ENCODE data around the gene DGKH.
"Not testable (repeated sequence)": the region's sequence is repeated elsewhere in the genome, so short reads cannot be mapped to it uniquely, and the experiment has no call there.

DGKH gene

DNA sequence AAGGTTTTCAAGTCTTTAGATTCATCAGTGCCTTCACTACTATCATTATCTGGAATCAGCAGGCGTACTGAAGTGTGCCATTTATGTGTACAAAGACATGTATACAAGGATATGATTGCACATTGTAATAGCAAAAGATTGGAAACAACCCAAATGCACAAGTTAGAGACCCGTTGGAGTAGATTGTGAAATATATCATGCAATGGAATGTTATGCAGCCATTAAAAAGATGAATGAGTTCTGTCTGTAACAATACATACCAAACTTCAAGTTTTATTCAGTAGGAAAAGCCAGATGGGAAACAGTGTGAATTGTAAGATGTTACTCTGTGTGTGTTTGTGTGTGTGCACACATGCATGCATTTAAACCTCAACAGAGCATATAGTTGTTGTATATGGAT lies 97.9 kb downstream of the DGKH start:
- Histone ChIP-seq H3K9me3 (ENCODE audit: control insufficient read depth in 1 of 2, low read length in 2 of 2) (no peaks in the 10 kb centered on the region), H3K4me3 (ENCODE audit: low read depth in 1 of 2, low read length in 2 of 2) (no peak overlapping the region), H3K27me3 (ENCODE audit: low read depth, low read length) (no peaks in the 10 kb centered on the region), H3K36me3 (ENCODE audit: control insufficient read depth in 1 of 2, insufficient read depth in 2 of 2, low read length in 2 of 2) (no peaks in the 10 kb centered on the region), H3K4me1 (ENCODE audit: control insufficient read depth in 1 of 2, insufficient read depth in 2 of 2, low read length in 2 of 2) (no peaks in the 10 kb centered on the region), H3K27ac (ENCODE audit: low read length) (no peak overlapping the region)

DNA sequence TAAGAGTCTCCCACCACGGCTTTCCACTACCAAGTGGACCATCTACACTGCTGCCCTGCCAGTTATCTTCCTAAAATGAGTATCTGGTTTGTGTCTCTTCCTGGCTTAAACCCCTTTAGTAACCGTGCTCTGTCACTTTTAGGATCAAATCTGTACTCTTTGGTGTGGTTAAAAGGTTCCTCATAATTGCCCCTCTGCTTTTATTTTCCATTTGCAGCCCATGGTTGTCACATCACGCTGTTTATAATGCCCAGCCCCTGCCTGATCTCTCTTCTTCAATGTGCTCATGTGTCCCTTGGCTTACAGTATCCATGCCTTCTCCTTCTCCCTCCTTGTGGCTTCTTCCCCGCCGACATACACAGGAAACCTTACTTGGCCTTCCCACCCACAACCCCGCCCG lies 100.1 kb downstream of the DGKH start:
- Histone ChIP-seq H3K36me3 (ENCODE audit: control insufficient read depth in 1 of 2, insufficient read depth in 2 of 2, low read length in 2 of 2) (no peaks in the 10 kb centered on the region), H3K9me3 (ENCODE audit: control insufficient read depth in 1 of 2, low read length in 2 of 2) (no peaks in the 10 kb centered on the region), H3K27ac (ENCODE audit: low read length) (no peak overlapping the region), H3K27me3 (ENCODE audit: low read depth, low read length) (no peaks in the 10 kb centered on the region), H3K4me1 (ENCODE audit: control insufficient read depth in 1 of 2, insufficient read depth in 2 of 2, low read length in 2 of 2) (no peaks in the 10 kb centered on the region), H3K4me3 (ENCODE audit: low read depth in 1 of 2, low read length in 2 of 2) (no peak overlapping the region)

DNA sequence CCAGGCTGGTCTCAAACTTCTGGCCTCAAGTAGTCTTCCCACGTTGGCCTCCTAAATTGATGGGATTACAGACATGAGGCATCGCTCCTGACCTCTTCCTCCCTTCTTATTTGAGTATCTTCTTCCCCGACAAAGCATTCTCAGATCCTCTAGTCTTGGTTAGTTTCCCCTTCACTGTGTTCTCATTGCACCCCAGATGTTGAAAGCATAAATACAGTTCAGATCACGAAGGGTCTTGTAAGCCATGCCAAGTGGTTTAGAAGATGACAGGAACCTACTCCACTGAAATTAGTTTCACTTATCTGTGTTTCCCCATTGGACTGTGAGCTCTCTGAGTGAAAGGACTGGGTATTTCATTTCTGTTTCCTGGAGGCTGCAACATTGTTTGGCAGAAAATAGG lies 100.7 kb downstream of the DGKH start:
- H3K4me3 ChIP-seq (ENCODE audit: low read depth in 1 of 2, low read length in 2 of 2) = no peak overlapping the region
- no peaks in the 10 kb centered on the region for H3K4me1 ChIP-seq (ENCODE audit: control insufficient read depth in 1 of 2, insufficient read depth in 2 of 2, low read length in 2 of 2)
- no peaks in the 10 kb centered on the region for H3K9me3 ChIP-seq (ENCODE audit: control insufficient read depth in 1 of 2, low read length in 2 of 2)

DNA sequence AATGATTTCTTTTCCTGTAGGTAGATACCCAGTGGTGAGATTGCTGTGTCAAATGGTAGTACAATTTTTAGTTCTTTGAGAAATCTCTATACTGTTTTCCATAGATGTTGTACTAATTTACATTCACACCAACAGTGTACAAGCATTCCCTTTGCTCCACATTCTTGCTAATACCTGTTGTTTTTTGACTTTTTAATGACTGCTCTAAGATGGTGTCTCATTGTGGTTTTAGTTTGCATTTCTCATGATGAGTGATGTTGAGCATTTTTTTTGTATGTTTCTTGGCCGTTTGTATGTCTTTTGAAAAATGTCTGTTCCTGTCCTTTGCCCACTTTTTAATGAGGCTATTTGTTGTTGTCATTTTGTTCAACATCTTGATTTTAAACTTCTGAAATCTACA lies 103.3 kb downstream of the DGKH start:
- no peaks in the 10 kb centered on the region for H3K27me3 ChIP-seq (ENCODE audit: low read depth, low read length)
- H3K4me1 ChIP-seq (ENCODE audit: control insufficient read depth in 1 of 2, insufficient read depth in 2 of 2, low read length in 2 of 2) = no peaks in the 10 kb centered on the region

More for the DNA sequence above, 100.7 kb downstream of the DGKH start:
- Histone ChIP-seq H3K27me3 (ENCODE audit: low read depth, low read length) (no peaks in the 10 kb centered on the region), H3K27ac (ENCODE audit: low read length) (no peak overlapping the region), H3K36me3 (ENCODE audit: control insufficient read depth in 1 of 2, insufficient read depth in 2 of 2, low read length in 2 of 2) (no peaks in the 10 kb centered on the region)

DNA sequence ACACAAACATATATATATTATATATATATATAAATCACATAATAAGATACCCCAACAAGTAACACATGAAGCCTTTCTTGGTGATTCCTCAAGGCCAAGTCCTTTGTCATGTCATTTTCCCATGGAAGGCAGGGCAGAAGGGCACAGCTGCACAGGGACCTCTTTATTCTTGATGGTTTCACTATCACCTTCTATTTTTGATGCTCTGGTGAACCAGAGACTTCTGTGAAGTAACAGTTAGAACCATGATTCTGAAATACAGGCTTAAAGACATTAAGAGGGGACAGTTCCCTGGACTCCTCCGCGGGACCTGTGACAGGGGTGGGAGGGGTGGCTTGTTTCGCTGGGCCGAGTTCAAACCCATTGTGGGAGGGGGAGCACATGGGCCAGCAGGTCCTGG lies 104.0 kb downstream of the DGKH start:
- Histone ChIP-seq H3K36me3 (ENCODE audit: control insufficient read depth in 1 of 2, insufficient read depth in 2 of 2, low read length in 2 of 2) (peaks cover 3 to 8% of the 10 kb centered on the region in 2 donors), H3K27me3 (ENCODE audit: low read depth, low read length) (no peaks in the 10 kb centered on the region), H3K4me3 (ENCODE audit: low read depth in 1 of 2, low read length in 2 of 2) (no peak overlapping the region), H3K27ac (ENCODE audit: low read length) (no peak overlapping the region), H3K9me3 (ENCODE audit: control insufficient read depth in 1 of 2, low read length in 2 of 2) (no peaks in the 10 kb centered on the region), H3K4me1 (ENCODE audit: control insufficient read depth in 1 of 2, insufficient read depth in 2 of 2, low read length in 2 of 2) (no peaks in the 10 kb centered on the region)

More for the DNA sequence above, 103.3 kb downstream of the DGKH start:
- Histone ChIP-seq H3K4me3 (ENCODE audit: low read depth in 1 of 2, low read length in 2 of 2) (no peak overlapping the region), H3K9me3 (ENCODE audit: control insufficient read depth in 1 of 2, low read length in 2 of 2) (no peaks in the 10 kb centered on the region), H3K36me3 (ENCODE audit: control insufficient read depth in 1 of 2, insufficient read depth in 2 of 2, low read length in 2 of 2) (peaks cover 3 to 8% of the 10 kb centered on the region in 2 donors), H3K27ac (ENCODE audit: low read length) (no peak overlapping the region)

DNA sequence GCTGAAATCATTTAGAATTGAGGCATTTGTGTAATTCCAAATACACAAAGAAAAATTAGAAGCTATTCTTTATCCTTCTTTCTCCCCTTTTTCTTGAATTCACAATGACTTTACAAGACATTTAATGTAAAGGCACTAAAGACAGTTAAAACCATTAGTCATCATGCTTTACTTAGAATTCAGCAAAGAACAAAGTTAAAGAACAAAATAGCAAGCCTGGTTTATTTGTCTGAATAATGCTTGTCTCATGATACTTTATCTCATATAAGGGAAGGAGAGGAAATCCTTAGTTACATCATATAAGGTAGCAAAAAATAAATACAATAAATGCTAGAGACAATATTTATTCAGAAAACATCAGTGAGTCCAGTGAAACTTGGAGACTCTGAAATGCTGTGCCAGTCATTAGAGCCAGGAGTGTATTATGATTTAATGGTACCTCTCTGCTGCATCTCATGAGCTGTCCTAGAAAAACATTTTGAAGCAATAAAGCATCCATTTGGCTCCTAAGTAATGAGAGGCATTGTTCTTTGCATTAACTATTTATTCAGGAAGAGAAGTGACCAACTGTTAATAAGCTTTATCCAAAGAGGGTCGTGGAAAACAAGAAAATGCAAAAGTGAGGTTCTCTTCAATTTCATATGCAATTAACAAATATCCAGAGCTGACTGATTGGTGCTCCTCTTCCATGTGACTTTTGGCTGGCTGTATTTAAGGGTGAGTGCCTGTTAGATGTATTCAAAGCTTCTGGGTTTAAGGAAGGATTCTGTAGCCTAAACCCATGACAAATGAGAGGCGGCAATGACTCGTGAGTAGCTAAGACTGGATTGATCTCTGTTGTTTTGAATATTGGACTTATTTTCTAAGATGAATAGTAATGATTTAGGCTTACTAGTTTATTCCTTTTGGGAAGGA lies 105.0 kb downstream of the DGKH start:
- Histone ChIP-seq H3K27ac (ENCODE audit: low read length) (no peak overlapping the region), H3K9me3 (ENCODE audit: control insufficient read depth in 1 of 2, low read length in 2 of 2) (no peaks in the 10 kb centered on the region), H3K4me3 (ENCODE audit: low read depth in 1 of 2, low read length in 2 of 2) (no peak overlapping the region), H3K4me1 (ENCODE audit: control insufficient read depth in 1 of 2, insufficient read depth in 2 of 2, low read length in 2 of 2) (no peaks in the 10 kb centered on the region), H3K36me3 (ENCODE audit: control insufficient read depth in 1 of 2, insufficient read depth in 2 of 2, low read length in 2 of 2) (peaks cover 3 to 8% of the 10 kb centered on the region in 2 donors), H3K27me3 (ENCODE audit: low read depth, low read length) (no peaks in the 10 kb centered on the region)

DNA sequence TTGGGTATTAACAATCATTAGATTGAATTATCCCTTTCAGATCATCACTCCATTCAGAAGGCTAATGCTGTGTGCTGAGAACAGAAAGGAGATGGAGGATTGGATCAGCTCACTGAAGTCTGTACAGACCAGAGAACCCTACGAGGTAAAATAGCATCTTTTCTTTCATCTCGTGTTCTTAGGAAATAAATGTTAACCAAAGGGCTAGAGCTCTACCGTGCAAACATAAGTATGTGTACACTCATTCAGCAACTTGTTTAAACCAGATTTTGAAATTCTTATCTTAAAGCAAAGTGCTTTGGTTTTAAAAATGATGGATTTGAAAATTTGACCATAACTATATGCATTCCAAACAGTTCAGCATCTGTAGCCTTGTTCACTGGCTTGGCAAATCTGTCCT lies 106.8 kb downstream of the DGKH start:
- H3K4me1 ChIP-seq (ENCODE audit: control insufficient read depth in 1 of 2, insufficient read depth in 2 of 2, low read length in 2 of 2) = no peaks in the 10 kb centered on the region
- H3K9me3 ChIP-seq (ENCODE audit: control insufficient read depth in 1 of 2, low read length in 2 of 2) = no peaks in the 10 kb centered on the region
- H3K27ac ChIP-seq (ENCODE audit: low read length) = no peak overlapping the region
- no peak overlapping the region for H3K4me3 ChIP-seq (ENCODE audit: low read depth in 1 of 2, low read length in 2 of 2)
- no peaks in the 10 kb centered on the region for H3K27me3 ChIP-seq (ENCODE audit: low read depth, low read length)
- H3K36me3 ChIP-seq (ENCODE audit: control insufficient read depth in 1 of 2, insufficient read depth in 2 of 2, low read length in 2 of 2) = peaks cover 13 to 18% of the 10 kb centered on the region in 2 donors

DNA sequence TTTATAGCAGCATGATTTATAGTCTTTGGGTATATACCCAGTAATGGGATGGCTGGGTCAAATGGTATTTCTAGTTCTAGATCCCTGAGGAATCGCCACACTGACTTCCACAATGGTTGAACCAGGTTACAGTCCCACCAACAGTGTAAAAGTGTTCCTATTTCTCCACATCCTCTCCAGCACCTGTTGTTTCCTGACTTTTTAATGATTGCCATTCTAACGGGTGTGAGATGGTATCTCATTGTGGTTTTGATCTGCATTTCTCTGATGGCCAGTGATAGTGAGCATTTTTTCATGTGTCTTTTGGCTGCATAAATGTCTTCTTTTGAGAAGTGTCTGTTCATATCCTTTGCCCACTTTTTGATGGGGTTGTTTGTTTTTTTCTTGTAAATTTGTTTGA lies 114.9 kb downstream of the DGKH start:
- H3K9me3 ChIP-seq (ENCODE audit: control insufficient read depth in 1 of 2, low read length in 2 of 2); H3K27me3 ChIP-seq (ENCODE audit: low read depth, low read length); H3K4me1 ChIP-seq (ENCODE audit: control insufficient read depth in 1 of 2, insufficient read depth in 2 of 2, low read length in 2 of 2); H3K4me3 ChIP-seq (ENCODE audit: low read depth in 1 of 2, low read length in 2 of 2); H3K27ac ChIP-seq (ENCODE audit: low read length): not testable (repeated sequence)
- H3K36me3 ChIP-seq (ENCODE audit: control insufficient read depth in 1 of 2, insufficient read depth in 2 of 2, low read length in 2 of 2) = peaks cover 21 to 25% of the 10 kb centered on the region in 2 donors

DNA sequence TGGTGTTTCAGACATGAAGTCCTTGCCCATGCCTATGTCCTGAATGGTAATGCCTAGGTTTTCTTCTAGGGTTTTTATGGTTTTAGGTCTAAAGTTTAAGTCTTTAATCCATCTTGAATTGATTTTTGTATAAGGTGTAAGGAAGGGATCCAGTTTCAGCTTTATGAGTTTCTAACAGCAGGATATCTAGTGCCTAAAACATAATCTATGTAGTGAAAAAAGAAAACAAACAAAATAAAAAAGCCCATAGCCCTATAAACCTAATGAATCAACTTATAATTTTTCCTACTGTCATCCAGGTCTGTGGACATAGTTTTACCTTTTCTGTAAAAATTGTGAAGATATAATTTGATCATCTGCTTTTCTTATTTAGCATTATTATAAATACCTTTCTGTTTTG lies 115.5 kb downstream of the DGKH start:
- not testable (repeated sequence) for H3K27me3 ChIP-seq (ENCODE audit: low read depth, low read length); H3K9me3 ChIP-seq (ENCODE audit: control insufficient read depth in 1 of 2, low read length in 2 of 2); H3K4me1 ChIP-seq (ENCODE audit: control insufficient read depth in 1 of 2, insufficient read depth in 2 of 2, low read length in 2 of 2); H3K27ac ChIP-seq (ENCODE audit: low read length); H3K4me3 ChIP-seq (ENCODE audit: low read depth in 1 of 2, low read length in 2 of 2)
- peaks cover 21 to 28% of the 10 kb centered on the region in 2 donors for H3K36me3 ChIP-seq (ENCODE audit: control insufficient read depth in 1 of 2, insufficient read depth in 2 of 2, low read length in 2 of 2)

DNA sequence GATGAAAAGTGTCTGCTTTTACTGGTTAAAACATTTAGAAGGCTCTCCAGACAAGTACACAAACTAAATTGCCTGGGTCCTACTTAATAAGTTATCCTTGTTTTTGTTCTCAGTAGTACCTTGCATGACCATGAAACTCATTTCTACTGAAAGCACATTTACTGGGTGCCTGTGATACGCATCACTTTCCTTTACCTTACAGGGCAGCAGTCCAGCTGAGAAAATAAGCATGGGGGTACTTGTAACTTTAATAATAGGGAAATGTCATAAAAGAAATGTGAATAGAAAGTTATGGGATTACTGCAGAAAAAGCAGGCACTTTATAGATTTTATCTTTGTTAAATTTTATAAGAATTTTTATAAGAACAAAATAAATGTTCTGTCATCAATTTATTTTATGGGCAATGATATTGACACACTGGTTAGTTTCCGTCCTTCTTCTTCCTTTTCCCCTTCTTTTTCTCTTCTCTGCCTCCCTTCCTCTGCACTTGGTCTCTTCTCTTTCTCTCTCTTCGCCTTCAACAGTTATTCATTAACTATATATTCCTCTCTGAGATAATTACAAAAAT lies 116.2 kb downstream of the DGKH start:
- Histone ChIP-seq H3K4me3 (ENCODE audit: low read depth in 1 of 2, low read length in 2 of 2) (no peak overlapping the region), H3K36me3 (ENCODE audit: control insufficient read depth in 1 of 2, insufficient read depth in 2 of 2, low read length in 2 of 2) (peaks cover 17 to 23% of the 10 kb centered on the region in 2 donors), H3K9me3 (ENCODE audit: control insufficient read depth in 1 of 2, low read length in 2 of 2) (no peaks in the 10 kb centered on the region), H3K4me1 (ENCODE audit: control insufficient read depth in 1 of 2, insufficient read depth in 2 of 2, low read length in 2 of 2) (no peaks in the 10 kb centered on the region), H3K27me3 (ENCODE audit: low read depth, low read length) (no peaks in the 10 kb centered on the region), H3K27ac (ENCODE audit: low read length) (no peak overlapping the region)

DNA sequence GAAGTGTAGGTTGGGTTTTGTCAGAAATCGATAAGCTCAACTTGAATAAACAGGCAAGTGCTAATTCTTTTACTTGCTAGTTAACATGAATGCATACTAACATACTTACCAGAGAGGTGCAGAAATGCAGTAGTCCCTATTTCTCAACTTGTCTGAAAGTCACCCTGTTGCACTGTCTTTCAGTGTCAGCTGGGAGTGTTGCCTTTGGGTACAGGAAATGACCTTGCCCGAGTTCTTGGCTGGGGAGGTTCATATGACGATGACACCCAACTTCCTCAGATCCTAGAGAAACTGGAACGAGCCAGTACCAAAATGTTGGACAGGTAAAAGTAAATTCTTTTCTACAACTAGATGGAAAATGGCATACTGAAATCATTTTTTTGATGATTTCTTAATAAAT lies 120.0 kb downstream of the DGKH start:
- Histone ChIP-seq H3K27me3 (ENCODE audit: low read depth, low read length) (no peaks in the 10 kb centered on the region), H3K27ac (ENCODE audit: low read length) (no peak overlapping the region), H3K4me1 (ENCODE audit: control insufficient read depth in 1 of 2, insufficient read depth in 2 of 2, low read length in 2 of 2) (no peaks in the 10 kb centered on the region), H3K4me3 (ENCODE audit: low read depth in 1 of 2, low read length in 2 of 2) (no peak overlapping the region), H3K9me3 (ENCODE audit: control insufficient read depth in 1 of 2, low read length in 2 of 2) (no peaks in the 10 kb centered on the region), H3K36me3 (ENCODE audit: control insufficient read depth in 1 of 2, insufficient read depth in 2 of 2, low read length in 2 of 2) (peaks cover 8% of the 10 kb centered on the region in 2 donors)
